Dermis microvascular lymphatic vessel endothelial cell (primary cell): ENCODE data around the gene TXLNA. TPM values are rescaled to one million over a fixed set of nuclear protein-coding genes. Genes with fewer than 3 reads are reported as not detected.

ENCODE experiments used
- DNase-seq, 2 donors: peaks; one replicate each; pipeline versions ENCODE4 v3.0.0 to v3.0.0-alpha.2; 2010; ENCODE audit warnings: low read depth in 2 of 2
- total RNA-seq: library from RNA; depleted of rRNA; stranded (reverse); fragments of >200 nt; gene quantifications from 2 replicates; pipeline ENCODE4 v1.2.1, GENCODE V29; 2014

The TXLNA gene
- total RNA-seq, 1 donor from 2014 or later: 57.6 TPM

DNA sequence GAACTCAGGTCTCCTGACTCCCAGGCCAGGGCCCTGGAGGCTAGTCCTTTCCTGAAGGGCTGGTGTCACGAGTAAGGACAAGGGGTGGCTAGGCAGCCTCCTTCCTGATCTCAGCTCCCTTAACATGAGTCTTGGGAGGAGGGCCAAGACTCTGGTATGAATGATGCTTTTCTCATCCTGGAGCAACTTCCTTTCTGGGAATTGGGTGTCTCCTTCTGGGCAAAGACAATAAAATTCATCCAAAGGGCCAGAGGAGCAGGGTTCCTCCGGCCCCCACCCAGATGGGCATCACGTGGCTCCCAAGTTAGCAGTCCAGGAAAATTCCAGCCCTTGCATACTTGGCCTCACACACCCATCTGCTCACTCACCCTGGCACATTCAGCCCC lies 67.4 kb downstream of the TXLNA start, which contains the start of gene FAM167B:
FAM167B (plus strand) TSS at position 335 of the 386 bp plus-strand sequence. CDS start 200 bp downstream, outside the sequence.
- DNase-seq: peak in 1 of 2 donors; percentile 41

DNA sequence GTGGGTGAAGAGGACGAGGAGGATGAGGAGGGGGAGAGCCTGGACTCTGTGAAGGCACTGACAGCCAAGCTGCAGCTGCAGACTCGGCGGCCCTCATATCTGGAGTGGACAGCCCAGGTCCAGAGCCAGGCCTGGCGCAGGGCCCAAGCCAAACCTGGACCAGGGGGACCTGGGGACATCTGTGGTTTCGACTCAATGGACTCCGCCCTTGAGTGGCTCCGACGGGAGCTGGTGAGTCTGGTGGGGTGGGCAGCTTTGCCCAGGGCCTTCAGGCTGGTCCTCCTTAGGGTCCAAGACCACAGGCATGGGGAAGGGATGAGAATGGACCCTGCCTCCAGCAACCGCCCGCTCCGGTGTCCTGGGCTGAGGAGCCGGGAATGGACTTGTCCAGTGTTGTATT lies 68.0 kb downstream of the TXLNA start:
- no peak for DNase-seq

Other genes with a start within 250 kb of the TXLNA start
- 186 and 192 TPM in 2 replicates for gene PTP4A2, start 241.3 kb upstream of the TXLNA start, total RNA-seq
- 54.2 and 58.7 TPM in 2 replicates for gene KHDRBS1, start 165.8 kb upstream of the TXLNA start, total RNA-seq
- 9.6 and 12.9 TPM in 2 replicates for gene TMEM39B, start 106.7 kb upstream of the TXLNA start, total RNA-seq
- 27.1 and 30.3 TPM in 2 replicates for gene KPNA6, start 71.6 kb upstream of the TXLNA start, total RNA-seq
- gene CCDC28B, start 20.9 kb downstream of the TXLNA start, total RNA-seq: 16.1 and 24.4 TPM in 2 replicates
- gene IQCC, start 26.0 kb downstream of the TXLNA start, total RNA-seq: 0.90 and 1.0 TPM in 2 replicates
- not detected in 2 replicates for gene DCDC2B, start 29.4 kb downstream of the TXLNA start, total RNA-seq
- 8.5 and 11.8 TPM in 2 replicates for gene TMEM234, start 42.7 kb downstream of the TXLNA start, total RNA-seq
- gene EIF3I, start 42.7 kb downstream of the TXLNA start, total RNA-seq: 284 and 321 TPM in 2 replicates
- 0.64 and 1.9 TPM in 2 replicates for gene FAM167B, start 67.5 kb downstream of the TXLNA start, total RNA-seq
- gene LCK, start 71.6 kb downstream of the TXLNA start, total RNA-seq: under 0.01 TPM in 2 replicates
- gene HDAC1, start 112.4 kb downstream of the TXLNA start, total RNA-seq: 116 and 147 TPM in 2 replicates
- 94.7 and 217 TPM in 2 replicates for gene MARCKSL1, start 156.6 kb downstream of the TXLNA start, total RNA-seq
- gene FAM229A, start 182.8 kb downstream of the TXLNA start, total RNA-seq: 0.64 and 1.4 TPM in 2 replicates
- 0.13 and 0.26 TPM in 2 replicates for gene TSSK3, start 182.9 kb downstream of the TXLNA start, total RNA-seq
- 35.0 and 46.5 TPM in 2 replicates for gene BSDC1, start 214.8 kb downstream of the TXLNA start, total RNA-seq